HG02884 (cell line): Measurements from ENCODE around the gene DNAJC22.
"Not testable (repeated sequence)": the region's sequence is repeated elsewhere in the genome, so short reads cannot be mapped to it uniquely, and the experiment has no call there.

ENCODE experiments used
- ATAC-seq: cut with Tn5 transposase; IDR thresholded peaks from one replicate; pipeline ENCODE4 v1.9.1; 2021; ENCODE audit warnings: mild to moderate bottlenecking, moderate library complexity; ENCODE audit not compliant: unreplicated experiment

Gene DNAJC22

GRCh38 chr12:49367381-49368239, 20.9 kb downstream of the DNAJC22 start, which contains the start of gene SPATS2:
SPATS2 (plus strand) TSS chr12:49367462; CDS start chr12:49461013, 93,551 bp downstream.
- ATAC-seq, result no peak

- no peak for ATAC-seq
These were observed 21.5 kb downstream of the DNAJC22 start for GRCh38 chr12:49368240-49368600.

- ATAC-seq, result peak; percentile 44
These were observed 22.9 kb downstream of the DNAJC22 start for GRCh38 chr12:49369411-49370145.

- ATAC-seq, result no peak
These were observed 23.9 kb downstream of the DNAJC22 start for GRCh38 chr12:49370539-49370938.

- no peak for ATAC-seq
These were observed 28.7 kb downstream of the DNAJC22 start for GRCh38 chr12:49375406-49375805.

GRCh38 chr12:49377386-49377785, 30.7 kb downstream of the DNAJC22 start:
- ATAC-seq, result no peak

- ATAC-seq, result not testable (repeated sequence)
These were observed 33.5 kb downstream of the DNAJC22 start for GRCh38 chr12:49380184-49380583.

- ATAC-seq, result no peak
These were observed 42.1 kb downstream of the DNAJC22 start for GRCh38 chr12:49388682-49389386.

GRCh38 chr12:49389387-49389703, 42.7 kb downstream of the DNAJC22 start:
- no peak for ATAC-seq

GRCh38 chr12:49397000-49397399, 50.3 kb downstream of the DNAJC22 start:
- ATAC-seq, result no peak

- ATAC-seq, result no peak
These were observed 53.6 kb downstream of the DNAJC22 start for GRCh38 chr12:49400304-49400703.
